Astrocyte of the cerebellum (primary cell): ENCODE results near the gene LRRC4C.
A peak's percentile ranks its signal among the peaks of the same experiment; 100 is the strongest.

Source experiments
- DNase-seq: peaks from one replicate; pipeline ENCODE4 v3.0.0-alpha.2; 2011; ENCODE audit warnings: low read depth
- H3K4me3 ChIP-seq: 2 replicates; pipeline ENCODE4 v1.5.1; 2011; ENCODE audit warnings: mild to moderate bottlenecking, low read depth, low read length, moderate library complexity
- in situ Hi-C: cut with HindIII; loops from 2 replicates; pipeline ENCODE4 v1.10.0; 2017; ENCODE audit warnings: low sequenced_read_pairs
- TF ChIP-seq, protein P1 (sequence below): IDR thresholded peaks from 2 replicates; pipeline ENCODE4 v1.5.1; 2012; ENCODE audit warnings: low read length, low read depth, moderate library complexity, mild to moderate bottlenecking; ENCODE audit errors: missing control alignments

The LRRC4C gene

GRCh38 chr11:41301023-41301422 is 158.4 kb downstream of the LRRC4C start:
- DNase-seq, result peak; percentile 57
- TF ChIP-seq, protein P1, sequence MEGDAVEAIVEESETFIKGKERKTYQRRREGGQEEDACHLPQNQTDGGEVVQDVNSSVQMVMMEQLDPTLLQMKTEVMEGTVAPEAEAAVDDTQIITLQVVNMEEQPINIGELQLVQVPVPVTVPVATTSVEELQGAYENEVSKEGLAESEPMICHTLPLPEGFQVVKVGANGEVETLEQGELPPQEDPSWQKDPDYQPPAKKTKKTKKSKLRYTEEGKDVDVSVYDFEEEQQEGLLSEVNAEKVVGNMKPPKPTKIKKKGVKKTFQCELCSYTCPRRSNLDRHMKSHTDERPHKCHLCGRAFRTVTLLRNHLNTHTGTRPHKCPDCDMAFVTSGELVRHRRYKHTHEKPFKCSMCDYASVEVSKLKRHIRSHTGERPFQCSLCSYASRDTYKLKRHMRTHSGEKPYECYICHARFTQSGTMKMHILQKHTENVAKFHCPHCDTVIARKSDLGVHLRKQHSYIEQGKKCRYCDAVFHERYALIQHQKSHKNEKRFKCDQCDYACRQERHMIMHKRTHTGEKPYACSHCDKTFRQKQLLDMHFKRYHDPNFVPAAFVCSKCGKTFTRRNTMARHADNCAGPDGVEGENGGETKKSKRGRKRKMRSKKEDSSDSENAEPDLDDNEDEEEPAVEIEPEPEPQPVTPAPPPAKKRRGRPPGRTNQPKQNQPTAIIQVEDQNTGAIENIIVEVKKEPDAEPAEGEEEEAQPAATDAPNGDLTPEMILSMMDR, result no peak
- in situ Hi-C loops, result no loop called here
- no peak overlapping the region for H3K4me3 ChIP-seq

GRCh38 chr11:41289408-41289807 is 170.0 kb downstream of the LRRC4C start:
- in situ Hi-C loops, result no loop called here
- DNase-seq, result no peak
- TF ChIP-seq, protein P1, result no peak

DNA sequence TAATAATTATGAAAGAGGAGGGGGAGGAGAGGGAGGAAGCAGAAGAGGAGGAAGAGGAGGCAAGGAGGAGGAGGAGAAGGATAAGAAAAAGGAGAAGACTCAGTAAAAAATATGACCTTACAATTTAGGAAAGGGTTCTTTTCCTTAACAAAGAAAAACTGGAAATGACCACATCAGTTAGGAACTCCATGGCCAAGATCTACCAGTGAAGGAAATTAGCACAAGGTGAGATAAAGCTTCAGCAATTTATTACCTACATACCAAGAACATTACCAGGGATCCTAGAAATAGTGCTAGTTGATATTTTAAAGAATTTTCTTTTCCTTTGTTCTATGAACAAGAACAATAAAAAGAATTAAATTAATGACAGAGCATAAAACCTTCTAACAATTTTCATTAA is 172.7 kb downstream of the LRRC4C start:
- TF ChIP-seq, protein P1, result no peak
- in situ Hi-C loops, result no loop called here
- no peak for DNase-seq
- no peak overlapping the region for H3K4me3 ChIP-seq

More at GRCh38 chr11:41289408-41289807, 170.0 kb downstream of the LRRC4C start:
- no peak overlapping the region for H3K4me3 ChIP-seq

GRCh38 chr11:41284354-41284753 is 175.1 kb downstream of the LRRC4C start:
- TF ChIP-seq, protein P1, result no peak
- in situ Hi-C loops, result no loop called here
- H3K4me3 ChIP-seq, result no peak overlapping the region
- no peak for DNase-seq

DNA sequence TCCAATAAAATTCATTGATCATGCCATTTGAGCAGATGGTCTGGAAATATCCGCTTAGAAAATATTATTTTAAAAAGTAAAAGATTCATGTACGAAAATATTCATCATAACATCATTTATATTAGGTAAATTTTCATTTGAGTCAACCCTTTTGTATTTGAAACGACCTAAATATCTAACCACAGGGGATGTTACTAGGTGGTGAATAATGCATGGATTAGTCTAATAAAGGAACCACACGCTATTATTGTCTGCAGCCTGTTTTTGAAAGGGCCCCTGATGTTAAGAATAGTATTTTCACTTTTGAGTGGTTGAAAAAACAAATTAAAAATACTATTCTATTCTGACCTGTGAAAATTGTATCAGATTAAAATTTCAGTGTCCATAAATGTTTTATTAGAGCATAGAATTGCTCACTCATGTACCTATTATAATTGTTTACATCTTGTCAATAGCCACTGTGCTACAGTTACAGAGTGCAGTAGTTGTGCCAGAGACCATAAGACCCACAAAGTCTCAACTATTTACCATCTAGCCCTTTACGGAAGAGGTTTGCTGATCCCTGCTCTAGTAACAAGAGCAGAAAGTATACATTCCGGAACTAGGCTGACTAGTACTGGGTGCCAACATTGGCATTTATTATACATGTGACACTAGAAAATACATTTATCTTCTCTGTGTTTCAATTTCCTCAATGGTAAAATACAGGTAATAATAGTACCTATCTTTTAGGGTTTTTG is 176.1 kb downstream of the LRRC4C start:
- no peak overlapping the region for H3K4me3 ChIP-seq
- peak; percentile 28 for DNase-seq
- in situ Hi-C loops, result no loop called here
- TF ChIP-seq, protein P1, result no peak

DNA sequence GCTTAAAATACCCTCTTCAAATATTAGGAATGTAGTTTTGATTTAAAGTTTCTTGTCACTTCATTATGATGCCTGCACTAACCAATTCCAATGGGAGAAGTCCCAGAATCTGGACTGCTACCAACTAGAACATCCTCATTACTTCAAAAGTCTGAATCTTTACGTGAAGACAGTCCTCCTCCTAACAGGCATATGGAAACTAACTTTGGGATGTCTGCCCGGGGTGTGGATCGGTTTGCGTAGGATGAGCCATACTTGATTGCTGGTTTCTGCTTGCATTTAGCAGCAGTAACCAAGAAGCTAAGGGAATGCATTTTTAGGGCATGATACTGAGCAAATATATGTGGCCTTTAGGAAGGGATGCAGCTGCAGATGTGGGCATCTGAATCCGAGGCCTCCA is 177.1 kb downstream of the LRRC4C start:
- DNase-seq, result no peak
- no peak overlapping the region for H3K4me3 ChIP-seq
- TF ChIP-seq, protein P1, result no peak
- in situ Hi-C loops, result no loop called here
